Spleen (tissue), 11 donors: Measurements from ENCODE around the gene MN1. TPM values are rescaled to one million over a fixed set of nuclear protein-coding genes. Genes with fewer than 3 reads are reported as not detected.

Experiments
- DNase-seq: peaks from one replicate; pipeline ENCODE4 v3.0.0-alpha.2; 2020
- H3K27ac ChIP-seq, 8 donors: fragments of 200-600 bp; sonication (generic) in 7 of 8; 1 replicate in 4 of 8; 2 replicates in 4 of 8; pipeline versions ENCODE4 v1.5.0 to v1.8.0; 2016 to 2021; ENCODE audit warnings: inconsistent platforms in 4 of 8, mild to moderate bottlenecking in 4 of 8, moderate library complexity in 1 of 8
- H3K27me3 ChIP-seq, 7 donors: fragments of 200-600 bp; sonication (generic) in 6 of 7; replicated peaks in 1 of 7; 1 replicate in 4 of 7; 2 replicates in 3 of 7; pipeline versions ENCODE4 v1.5.0 to v1.8.0; 2016 to 2021; ENCODE audit warnings: inconsistent platforms in 3 of 7, mild to moderate bottlenecking in 1 of 7
- H3K36me3 ChIP-seq, 6 donors: fragments of 200-600 bp; sonication (generic) in 5 of 6; 1 replicate in 4 of 6; 2 replicates in 2 of 6; pipeline versions ENCODE4 v1.5.0 to v1.8.0; 2016 to 2021; ENCODE audit warnings: inconsistent platforms in 2 of 6
- H3K4me1 ChIP-seq, 6 donors: fragments of 200-600 bp; sonication (generic) in 5 of 6; 1 replicate in 3 of 6; 2 replicates in 3 of 6; pipeline versions ENCODE4 v1.5.0 to v1.8.0; 2016 to 2021; ENCODE audit warnings: inconsistent platforms in 3 of 6
- H3K4me3 ChIP-seq, 8 donors: fragments of 200-600 bp; sonication (generic) in 7 of 8; 1 replicate in 4 of 8; 2 replicates in 4 of 8; pipeline versions ENCODE4 v1.5.0 to v1.8.0; 2016 to 2021; ENCODE audit warnings: inconsistent platforms in 4 of 8, mild to moderate bottlenecking in 4 of 8, moderate library complexity in 2 of 8
- H3K9me3 ChIP-seq, 8 donors: fragments of 200-600 bp; sonication (generic) in 7 of 8; 1 replicate in 4 of 8; 2 replicates in 4 of 8; pipeline versions ENCODE4 v1.5.0 to v1.8.0; 2016 to 2021; ENCODE audit warnings: inconsistent platforms in 4 of 8
- POLR2A ChIP-seq, 3 donors: fragments of 450-650 bp; IDR thresholded peaks; one replicate each; pipeline ENCODE4 v1.5.1; 2017; ENCODE audit warnings: antibody characterized with exemption in 3 of 3, mild to moderate bottlenecking in 1 of 3
- POLR2AphosphoS5 ChIP-seq, 3 donors: sonication (generic); formaldehyde crosslinking; IDR thresholded peaks; one replicate each; pipeline ENCODE4 v1.5.1; 2017; ENCODE audit warnings: antibody characterized with exemption in 3 of 3
- WGBS, 5 donors: extraction: QIAGEN DNeasy Blood & Tissue Kit in 3 of 5; methylation state at CpG; one replicate each; pipeline versions ENCODE4 v1.1.5 to v1.1.7; 2013 to 2018; 5-methylcytosine and 5-hydroxymethylcytosine counted together
- intact Hi-C: fragments of 100-400 bp; cut with DNase I; formaldehyde crosslinking; loops from one replicate; pipeline ENCODE4 v1.15.0; 2023; ENCODE audit warnings: low total_unique reads
- polyA plus RNA-seq, 3 donors: library from polyadenylated mRNA; stranded (reverse); fragments of 200-250 nt; gene quantifications; one replicate each; pipeline ENCODE4 v1.2.1, GENCODE V29; 2013
- total RNA-seq, 7 donors: library from RNA; depleted of rRNA in 3 of 7; stranded (reverse); fragments of >200 nt in 3 of 7; fragmentation: NEBNext Ultra II Directional in 4 of 7; extraction: Animal tissue kit (Norgen Biotek cat#: 25700) in 4 of 7; gene quantifications; one replicate each; pipeline versions ENCODE4 v1.1.0 to v1.2.1, GENCODE V29; 2016 to 2021
- TF ChIP-seq, protein P1 (sequence below), 11 experiments: fragments of 200-600 bp in 7 of 11; fragments of 450-650 bp in 4 of 11; sonication (generic) in 4 of 11; IDR thresholded peaks in 8 of 11; conservative IDR thresholded peaks in 3 of 11; 1 replicate in 7 of 11; 2 replicates in 4 of 11; pipeline versions ENCODE4 v1.4.0 to v1.8.0; 2016 to 2021; ENCODE audit warnings: antibody characterized with exemption in 11 of 11, inconsistent platforms in 4 of 11, mild to moderate bottlenecking in 1 of 11
- donor health status: healthy with polysubstance abuse.
- donor health status: DM: no; HTN: no; CAD: no; lungs with moderate emphysema.
- donor health status: DM: no; HTN: no; CAD: no.
- donor health status: Bipolar disorder and iron deficiency.
- donor health status: healthy.
- donor health status: DM: no; HTN: no; CAD: no.
- donor health status: DM: yes; HTN: yes; CAD: no.

Gene MN1
- total and polyA plus RNA-seq, 10 donors = 0.15 to 1.5 (median 0.71) TPM

DNA sequence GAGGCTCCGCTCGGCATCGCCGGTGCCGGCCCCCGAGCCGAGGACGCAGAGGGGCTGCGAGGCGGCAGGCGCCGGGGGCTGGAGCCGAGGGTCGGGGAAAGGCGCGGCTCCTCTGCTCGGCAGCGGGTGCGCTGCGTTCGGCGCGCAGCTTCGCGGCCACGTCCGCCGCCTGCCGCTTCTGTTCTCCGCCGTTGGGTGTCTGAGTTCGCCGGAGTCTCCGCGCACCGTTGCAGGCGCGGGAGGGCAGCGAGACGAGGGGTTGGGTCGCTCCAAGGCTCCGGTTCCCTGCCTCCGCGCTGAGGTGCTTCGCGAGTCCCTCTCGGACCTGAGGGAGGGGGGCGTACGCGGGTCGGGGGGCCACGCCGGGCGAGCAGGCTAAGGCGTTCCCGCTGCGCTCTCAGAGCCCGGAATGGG, 347 bp downstream of the MN1 start:
- intact Hi-C loops = loop anchor here (5.0 to 10.0 kb wide), 2 partner anchors 396 to 1044 kb away; no protein-coding TSS in a partner anchor
- H3K27ac ChIP-seq = peak overlapping the region in 2 of 8 donors; percentile 42 to 63
- no peak for DNase-seq
- WGBS, 5 donors = 0 to 1% (median 0%) methylated on average over 24 to 58 of the region's 58 CpGs
- H3K4me1 ChIP-seq = peaks cover 12 to 55% (median 35%) of the 10 kb centered on the region in 6 donors
- H3K4me3 ChIP-seq = peak overlapping the region; percentile 55 to 92 (median 82)
- H3K27me3 ChIP-seq = peaks cover 0 to 88% (median 35%) of the 10 kb centered on the region in 7 donors
- H3K9me3 ChIP-seq = no peaks in the 10 kb centered on the region
- no peaks in the 10 kb centered on the region for H3K36me3 ChIP-seq
- TF ChIP-seq, protein P1, sequence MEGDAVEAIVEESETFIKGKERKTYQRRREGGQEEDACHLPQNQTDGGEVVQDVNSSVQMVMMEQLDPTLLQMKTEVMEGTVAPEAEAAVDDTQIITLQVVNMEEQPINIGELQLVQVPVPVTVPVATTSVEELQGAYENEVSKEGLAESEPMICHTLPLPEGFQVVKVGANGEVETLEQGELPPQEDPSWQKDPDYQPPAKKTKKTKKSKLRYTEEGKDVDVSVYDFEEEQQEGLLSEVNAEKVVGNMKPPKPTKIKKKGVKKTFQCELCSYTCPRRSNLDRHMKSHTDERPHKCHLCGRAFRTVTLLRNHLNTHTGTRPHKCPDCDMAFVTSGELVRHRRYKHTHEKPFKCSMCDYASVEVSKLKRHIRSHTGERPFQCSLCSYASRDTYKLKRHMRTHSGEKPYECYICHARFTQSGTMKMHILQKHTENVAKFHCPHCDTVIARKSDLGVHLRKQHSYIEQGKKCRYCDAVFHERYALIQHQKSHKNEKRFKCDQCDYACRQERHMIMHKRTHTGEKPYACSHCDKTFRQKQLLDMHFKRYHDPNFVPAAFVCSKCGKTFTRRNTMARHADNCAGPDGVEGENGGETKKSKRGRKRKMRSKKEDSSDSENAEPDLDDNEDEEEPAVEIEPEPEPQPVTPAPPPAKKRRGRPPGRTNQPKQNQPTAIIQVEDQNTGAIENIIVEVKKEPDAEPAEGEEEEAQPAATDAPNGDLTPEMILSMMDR (IDR thresholded peaks at IDR 0.05 in 8 of 11, conservative IDR thresholded peaks at IDR 0.05 in 3 of 11) = no peak
- TF ChIP-seq POLR2AphosphoS5 (IDR thresholded peaks at IDR 0.05) = no peak
- TF ChIP-seq POLR2A (IDR thresholded peaks at IDR 0.05) = no peak

DNA sequence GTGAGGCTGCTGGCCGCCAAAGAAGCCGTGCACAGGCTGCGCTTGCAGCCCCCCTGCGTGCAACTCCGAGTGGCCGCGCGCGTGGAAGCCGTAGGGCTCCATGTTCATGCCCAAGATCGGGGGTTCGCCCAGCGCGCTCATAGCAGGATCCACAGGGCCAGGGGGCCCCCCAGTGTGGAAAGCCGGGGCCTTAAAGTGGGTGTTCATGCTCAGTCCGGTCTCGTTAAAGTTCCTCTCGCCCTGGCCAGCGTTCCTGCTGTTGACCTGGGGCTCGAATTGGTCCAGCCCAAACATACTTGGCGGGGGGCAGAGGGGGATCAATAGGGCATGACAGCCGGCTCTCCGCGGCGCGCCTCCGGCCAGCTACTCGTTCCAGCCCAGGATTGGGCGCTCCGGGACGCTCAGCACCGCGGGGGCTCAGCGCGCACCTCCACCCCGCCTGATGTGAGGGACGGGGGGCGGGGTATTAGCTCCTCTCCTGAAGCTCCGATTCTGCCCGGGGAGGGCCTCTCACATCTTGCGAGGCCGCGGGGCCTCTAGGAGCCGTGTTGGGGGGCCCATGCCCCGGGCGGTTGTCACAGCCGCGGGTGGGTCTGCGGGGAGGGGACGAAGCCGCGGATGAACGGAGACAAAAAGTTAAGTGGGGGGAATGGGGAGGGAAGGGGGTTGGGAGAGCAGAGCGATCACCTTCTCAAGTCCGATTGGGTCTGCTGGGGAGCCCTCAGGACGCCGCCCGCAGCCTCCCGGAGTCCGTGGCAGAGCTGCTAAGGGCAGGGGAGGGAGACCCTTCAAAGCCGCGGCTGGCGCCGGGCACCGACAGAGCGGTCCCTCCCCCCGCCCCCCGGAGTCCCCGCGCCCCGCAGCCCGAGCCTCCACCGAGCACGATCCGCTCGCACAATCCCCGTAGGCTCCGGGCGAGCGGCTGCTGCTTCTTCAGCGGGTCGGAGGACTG, 1.0 kb downstream of the MN1 start:
- Histone ChIP-seq H3K4me3 (peak overlapping the region; percentile 55 to 92 (median 82)), H3K9me3 (no peaks in the 10 kb centered on the region), H3K4me1 (peaks cover 12 to 55% (median 35%) of the 10 kb centered on the region in 6 donors), H3K27ac (peak overlapping the region in 1 of 8 donors; percentile 63), H3K36me3 (no peaks in the 10 kb centered on the region), H3K27me3 (peaks cover 0 to 88% (median 35%) of the 10 kb centered on the region in 7 donors)
- TF ChIP-seq POLR2AphosphoS5 (IDR thresholded peaks at IDR 0.05) (no peak), POLR2A (IDR thresholded peaks at IDR 0.05) (no peak)
- TF ChIP-seq, protein P1 (IDR thresholded peaks at IDR 0.05 in 8 of 11, conservative IDR thresholded peaks at IDR 0.05 in 3 of 11) = no peak
- DNase-seq = no peak
- WGBS, 5 donors = 2 to 11% (median 5%) methylated on average over 32 to 82 of the region's 82 CpGs
- intact Hi-C loops = loop anchor here (5.0 to 10.0 kb wide), 2 partner anchors 396 to 1043 kb away; no protein-coding TSS in a partner anchor

DNA sequence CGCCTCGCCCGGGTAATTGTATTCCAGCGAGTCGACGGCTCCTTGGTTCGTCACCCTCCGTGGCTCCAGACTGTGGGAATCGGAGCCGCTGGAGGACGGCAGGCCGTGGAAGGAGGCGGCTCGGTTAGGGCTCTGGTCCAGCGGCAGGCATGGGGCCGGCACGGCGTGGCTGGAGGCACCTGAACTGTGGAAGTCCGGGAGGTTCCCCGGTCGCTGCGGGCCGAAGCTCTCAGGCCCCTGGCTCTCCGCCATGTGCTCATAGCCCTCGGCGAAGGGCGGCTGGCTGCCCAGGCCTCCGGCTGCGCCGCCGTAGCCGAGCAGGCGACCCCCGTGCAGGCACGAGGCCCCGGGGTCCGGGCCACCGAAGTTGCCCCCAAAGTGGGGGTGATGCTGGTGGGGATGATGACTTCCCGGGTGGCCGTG, 1.7 kb downstream of the MN1 start:
- H3K27ac ChIP-seq = no peak overlapping the region

More for the DNA sequence above, 1.7 kb downstream of the MN1 start:
- peak overlapping the region in 7 of 8 donors; percentile 74 to 92 (median 89) for H3K4me3 ChIP-seq
- intact Hi-C loops = loop anchor here (5.0 to 10.0 kb wide), 2 partner anchors 395 to 1043 kb away; no protein-coding TSS in a partner anchor
- no peaks in the 10 kb centered on the region for H3K9me3 ChIP-seq
- H3K27me3 ChIP-seq = peaks cover 0 to 82% (median 35%) of the 10 kb centered on the region in 7 donors
- no peak for DNase-seq
- WGBS, 5 donors = 57 to 82% (median 61%) methylated on average over 11 to 40 of the region's 40 CpGs
- TF ChIP-seq, protein P1 (IDR thresholded peaks at IDR 0.05 in 8 of 11, conservative IDR thresholded peaks at IDR 0.05 in 3 of 11) = no peak
- TF ChIP-seq POLR2AphosphoS5 (IDR thresholded peaks at IDR 0.05) (no peak), POLR2A (IDR thresholded peaks at IDR 0.05) (no peak)
- H3K4me1 ChIP-seq = peaks cover 12 to 52% (median 35%) of the 10 kb centered on the region in 6 donors
- H3K36me3 ChIP-seq = no peaks in the 10 kb centered on the region
